Brain microvascular endothelial cell (primary cell): ENCODE measurements around the gene IHH.

ENCODE experiments used
- DNase-seq: peaks from one replicate; pipeline ENCODE4 v3.0.0-alpha.2; 2020
- H3K27ac ChIP-seq: fragments of 250-450 bp; sonication (Bioruptor Pico); 2 replicates; pipeline ENCODE4 v1.5.1; 2020; ENCODE audit warnings: mild to moderate bottlenecking, moderate library complexity
- H3K27me3 ChIP-seq: fragments of 250-450 bp; sonication (Bioruptor Pico); replicated peaks from 2 replicates; pipeline ENCODE4 v1.5.1; 2020; ENCODE audit warnings: mild to moderate bottlenecking
- H3K36me3 ChIP-seq: fragments of 250-450 bp; sonication (Bioruptor Pico); replicated peaks from 2 replicates; pipeline ENCODE4 v1.5.1; 2020; ENCODE audit warnings: mild to moderate bottlenecking
- H3K4me3 ChIP-seq: 2 replicates; pipeline ENCODE4 v1.5.1; 2011; ENCODE audit warnings: low read depth, mild to moderate bottlenecking, control low read depth, low read length, moderate library complexity
- in situ Hi-C: cut with HindIII; loops from 2 replicates; pipeline ENCODE4 v1.10.0; 2017; ENCODE audit warnings: low sequenced_read_pairs, low pct_ligation_motif_present
- TF ChIP-seq, protein P1 (sequence below): IDR thresholded peaks from 2 replicates; pipeline ENCODE4 v1.5.1; 2011; ENCODE audit warnings: low read depth, mild to moderate bottlenecking, moderate library complexity, low read length, control low read depth, inconsistent platforms; ENCODE audit errors: missing control alignments

Gene IHH

GRCh38 chr2:219032051-219032745, 28.5 kb downstream of the IHH start:
- Histone ChIP-seq H3K4me3 (no peak overlapping the region), H3K27me3 (peaks cover 8% of the 10 kb centered on the region), H3K36me3 (no peaks in the 10 kb centered on the region), H3K27ac (no peak overlapping the region)
- DNase-seq = no peak
- in situ Hi-C loops = no loop called here
- TF ChIP-seq, protein P1, sequence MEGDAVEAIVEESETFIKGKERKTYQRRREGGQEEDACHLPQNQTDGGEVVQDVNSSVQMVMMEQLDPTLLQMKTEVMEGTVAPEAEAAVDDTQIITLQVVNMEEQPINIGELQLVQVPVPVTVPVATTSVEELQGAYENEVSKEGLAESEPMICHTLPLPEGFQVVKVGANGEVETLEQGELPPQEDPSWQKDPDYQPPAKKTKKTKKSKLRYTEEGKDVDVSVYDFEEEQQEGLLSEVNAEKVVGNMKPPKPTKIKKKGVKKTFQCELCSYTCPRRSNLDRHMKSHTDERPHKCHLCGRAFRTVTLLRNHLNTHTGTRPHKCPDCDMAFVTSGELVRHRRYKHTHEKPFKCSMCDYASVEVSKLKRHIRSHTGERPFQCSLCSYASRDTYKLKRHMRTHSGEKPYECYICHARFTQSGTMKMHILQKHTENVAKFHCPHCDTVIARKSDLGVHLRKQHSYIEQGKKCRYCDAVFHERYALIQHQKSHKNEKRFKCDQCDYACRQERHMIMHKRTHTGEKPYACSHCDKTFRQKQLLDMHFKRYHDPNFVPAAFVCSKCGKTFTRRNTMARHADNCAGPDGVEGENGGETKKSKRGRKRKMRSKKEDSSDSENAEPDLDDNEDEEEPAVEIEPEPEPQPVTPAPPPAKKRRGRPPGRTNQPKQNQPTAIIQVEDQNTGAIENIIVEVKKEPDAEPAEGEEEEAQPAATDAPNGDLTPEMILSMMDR = no peak

DNA sequence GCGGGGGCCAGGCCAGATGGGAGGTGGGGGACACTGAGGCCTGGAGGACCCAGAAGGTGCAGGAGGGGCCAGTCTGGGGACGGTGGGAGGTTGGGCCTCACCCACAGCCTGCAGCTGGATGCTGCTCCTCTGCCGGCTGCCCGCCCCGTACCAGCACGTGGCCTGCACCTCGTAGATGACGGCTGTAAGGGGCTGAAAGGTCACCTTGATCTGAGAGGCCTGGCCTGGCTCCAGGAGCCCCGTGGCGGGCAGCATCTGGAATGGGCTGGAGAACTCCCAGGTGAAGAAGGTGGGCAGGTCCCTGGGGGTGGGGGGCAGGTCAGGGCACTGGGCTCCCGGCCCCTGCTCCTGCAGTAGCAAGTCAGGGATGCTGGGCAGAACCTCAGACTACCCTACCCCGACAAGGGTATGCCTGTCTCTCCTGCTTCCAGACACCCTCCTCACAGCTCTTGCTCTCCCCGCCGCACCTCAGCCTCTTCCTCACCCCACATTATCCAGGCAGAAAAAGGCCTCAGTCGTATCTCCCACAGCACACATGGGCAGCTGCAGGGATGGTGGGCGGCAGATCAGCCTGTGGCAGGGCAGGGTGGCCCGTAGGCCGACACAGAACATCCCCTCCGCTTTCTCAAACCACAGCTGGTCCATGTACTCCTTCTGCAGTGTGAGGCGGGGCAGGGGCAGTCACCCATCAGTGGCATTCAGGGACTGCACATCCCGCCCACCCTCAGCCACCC, 29.5 kb downstream of the IHH start:
- TF ChIP-seq, protein P1 = no peak
- no peak overlapping the region for H3K4me3 ChIP-seq
- H3K27ac ChIP-seq = no peak overlapping the region
- no peak for DNase-seq
- H3K36me3 ChIP-seq = no peaks in the 10 kb centered on the region
- in situ Hi-C loops = no loop called here
- peaks cover 8% of the 10 kb centered on the region for H3K27me3 ChIP-seq

- no peak for DNase-seq
- Histone ChIP-seq H3K27ac (no peak overlapping the region), H3K36me3 (no peaks in the 10 kb centered on the region), H3K4me3 (no peak overlapping the region), H3K27me3 (peaks cover 8% of the 10 kb centered on the region)
- TF ChIP-seq, protein P1 = no peak
- in situ Hi-C loops = no loop called here
Measured at GRCh38 chr2:219030177-219030940, 30.4 kb downstream of the IHH start.

GRCh38 chr2:219029829-219030165, 30.9 kb downstream of the IHH start:
- peaks cover 8% of the 10 kb centered on the region for H3K27me3 ChIP-seq
- no peaks in the 10 kb centered on the region for H3K36me3 ChIP-seq
- DNase-seq = peak; percentile 64
- H3K4me3 ChIP-seq = no peak overlapping the region
- TF ChIP-seq, protein P1 = peak; percentile 96
- in situ Hi-C loops = no loop called here
- H3K27ac ChIP-seq = no peak overlapping the region

DNA sequence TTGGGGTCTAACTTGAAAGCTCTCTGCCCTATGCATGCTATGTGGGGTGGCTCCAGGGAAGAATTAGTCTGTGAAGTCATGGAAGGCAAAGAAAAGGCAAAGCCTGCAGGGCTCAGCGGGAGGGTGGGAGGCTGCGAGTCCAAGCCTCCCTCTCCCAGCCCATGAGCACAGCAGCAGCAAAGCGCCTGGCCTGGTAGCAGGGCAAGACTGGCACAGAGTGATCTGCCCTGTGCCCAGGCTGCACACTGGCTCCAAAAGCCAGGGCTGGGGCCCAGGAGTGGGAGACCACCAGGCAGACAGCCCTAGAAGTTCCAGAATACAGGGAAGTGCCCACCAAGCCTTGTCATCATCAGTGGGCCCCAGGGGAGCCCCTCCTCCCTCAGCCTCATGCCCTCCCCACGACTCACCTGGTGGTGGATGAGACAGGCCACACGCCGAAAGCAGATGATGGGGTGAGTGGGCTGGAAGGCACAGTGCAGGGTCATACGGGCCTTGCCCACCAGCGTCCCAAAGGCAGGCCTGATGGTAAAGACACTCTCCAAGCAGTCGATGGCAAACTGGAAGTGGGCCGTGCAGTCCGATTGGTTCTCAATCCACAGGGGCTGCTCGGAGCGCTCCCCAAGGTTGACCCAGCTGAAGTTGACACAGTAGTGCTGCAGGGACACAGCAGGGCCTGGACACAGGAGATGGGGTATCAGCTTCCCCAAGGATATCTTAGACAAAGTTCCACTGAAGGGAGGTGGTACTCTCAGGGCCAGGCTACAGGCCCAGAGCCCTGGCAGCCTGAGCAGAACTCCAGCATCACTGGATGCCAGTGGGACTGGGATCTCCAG, 31.5 kb downstream of the IHH start:
- H3K27ac ChIP-seq = no peak overlapping the region
- DNase-seq = no peak
- TF ChIP-seq, protein P1 = no peak

More for the DNA sequence above, 31.5 kb downstream of the IHH start:
- in situ Hi-C loops = no loop called here
- no peak overlapping the region for H3K4me3 ChIP-seq
- H3K36me3 ChIP-seq = no peaks in the 10 kb centered on the region
- H3K27me3 ChIP-seq = peaks cover 8% of the 10 kb centered on the region
